Measurements from ENCODE around the gene RAB27A.

The RAB27A gene

DNA sequence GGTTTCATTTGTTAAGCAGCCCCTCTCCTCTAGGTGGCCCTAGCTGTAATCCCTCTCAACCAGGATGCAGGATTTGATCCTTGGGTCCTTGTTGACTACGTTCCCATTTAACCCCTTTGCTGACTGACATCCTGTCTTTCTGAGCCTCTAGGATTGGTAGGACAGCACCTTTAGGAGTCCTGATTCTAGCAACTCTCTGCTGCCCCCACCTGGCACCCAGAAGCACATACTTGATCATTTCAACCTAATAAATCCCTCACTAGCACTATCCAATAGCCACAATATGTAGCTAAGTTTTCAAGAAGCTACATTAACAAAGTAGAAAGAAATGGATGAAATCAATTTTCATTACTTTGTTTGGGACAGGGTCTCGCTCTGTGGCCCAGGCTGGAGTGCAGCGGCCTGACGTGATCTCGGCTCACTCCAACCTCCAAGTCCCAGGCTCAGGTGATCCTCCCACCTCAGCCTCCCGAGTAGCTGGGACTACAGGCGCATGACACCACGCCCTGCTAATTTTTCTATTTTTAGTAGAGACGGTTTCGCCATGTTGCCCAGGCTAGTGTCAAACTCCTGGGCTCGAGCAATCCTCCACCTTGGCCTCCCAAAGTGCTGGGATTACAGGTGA, 121.2 kb downstream of the RAB27A start:
- peak; percentile 86 for TF ChIP-seq CTCF (IDR thresholded peaks at IDR 0.05; ENCODE audit: control insufficient read depth, insufficient read depth, low read depth, low read length, missing control alignments)
- H3K4me3 ChIP-seq (ENCODE audit: control insufficient read depth, low read depth, low read length) = no peak overlapping the region
- peak; percentile 13 for DNase-seq (ENCODE audit: low read depth)

DNA sequence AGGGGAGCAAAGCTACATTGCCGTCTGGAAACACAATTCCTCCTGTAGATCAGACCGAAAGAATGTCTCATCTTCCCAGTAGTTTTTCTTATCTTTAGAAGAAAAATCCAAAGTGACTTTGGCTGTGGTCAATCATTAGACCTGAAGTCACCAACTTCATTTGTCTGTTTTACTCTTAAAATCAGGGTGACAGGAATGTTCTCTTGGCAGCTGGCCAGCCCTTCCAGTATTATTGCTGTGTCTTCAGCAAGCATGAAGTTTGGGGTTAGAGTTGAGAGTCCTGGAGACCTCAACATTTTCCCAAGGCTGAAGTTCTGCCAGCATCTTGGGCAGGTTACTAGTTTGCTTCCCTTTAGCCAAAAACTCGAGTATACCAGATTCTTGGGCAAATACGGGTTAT, 125.3 kb downstream of the RAB27A start:
- no peak for TF ChIP-seq CTCF (IDR thresholded peaks at IDR 0.05; ENCODE audit: control insufficient read depth, insufficient read depth, low read depth, low read length, missing control alignments)
- H3K4me3 ChIP-seq (ENCODE audit: control insufficient read depth, low read depth, low read length) = no peak overlapping the region
- DNase-seq (ENCODE audit: low read depth) = no peak

All from AG09309 (cell line).